Hepatocyte (in vitro differentiated cells): ENCODE data around the gene PROC. TPM values are rescaled to one million over a fixed set of nuclear protein-coding genes. Genes with fewer than 3 reads are reported as not detected.
"Not testable (repeated sequence)": the region's sequence is repeated elsewhere in the genome, so short reads cannot be mapped to it uniquely, and the experiment has no call there.

ENCODE experiments used
- DNase-seq: peaks from one replicate; pipeline ENCODE4 v3.0.0-alpha.2; 2016; ENCODE audit warnings: low spot score
- H2AFZ ChIP-seq: fragments of 200-600 bp; sonication (generic); 2 replicates; pipeline ENCODE4 v1.6.0; 2016; ENCODE audit warnings: antibody characterized with exemption, mild to moderate bottlenecking
- H3K27ac ChIP-seq: fragments of 200-600 bp; sonication (generic); 2 replicates; pipeline ENCODE4 v1.5.1; 2016; ENCODE audit warnings: mild to moderate bottlenecking
- H3K27me3 ChIP-seq: fragments of 200-600 bp; sonication (generic); 2 replicates; pipeline ENCODE4 v1.6.1; 2016
- H3K36me3 ChIP-seq: fragments of 200-600 bp; sonication (generic); replicated peaks from 2 replicates; pipeline ENCODE4 v1.5.1; 2016; ENCODE audit warnings: low read depth; ENCODE audit not compliant: insufficient read depth
- H3K4me1 ChIP-seq: fragments of 200-600 bp; sonication (generic); 2 replicates; pipeline ENCODE4 v1.5.1; 2016; ENCODE audit warnings: mild to moderate bottlenecking, moderate library complexity; ENCODE audit not compliant: insufficient read depth
- H3K4me2 ChIP-seq: fragments of 200-600 bp; sonication (generic); 2 replicates; pipeline ENCODE4 v1.6.0; 2016
- H3K4me3 ChIP-seq: fragments of 200-600 bp; sonication (generic); 2 replicates; pipeline ENCODE4 v1.5.1; 2016; ENCODE audit warnings: mild to moderate bottlenecking
- H3K79me2 ChIP-seq: fragments of 200-600 bp; sonication (generic); 2 replicates; pipeline ENCODE4 v1.6.0; 2017; ENCODE audit warnings: mild to moderate bottlenecking
- H3K9me2 ChIP-seq: fragments of 200-600 bp; sonication (generic); replicated peaks from 2 replicates; pipeline ENCODE4 v1.6.0; 2017; ENCODE audit warnings: mild to moderate bottlenecking; ENCODE audit not compliant: insufficient read depth
- H3K9me3 ChIP-seq: fragments of 200-600 bp; sonication (generic); 2 replicates; pipeline ENCODE4 v1.5.1; 2016; ENCODE audit warnings: low read depth, mild to moderate bottlenecking
- H4K20me1 ChIP-seq: fragments of 200-600 bp; sonication (generic); 2 replicates; pipeline ENCODE4 v1.6.0; 2016; ENCODE audit warnings: mild to moderate bottlenecking; ENCODE audit not compliant: insufficient read depth, poor library complexity, severe bottlenecking
- EZH2 ChIP-seq: fragments of 200-600 bp; sonication (generic); IDR thresholded peaks from 2 replicates; pipeline ENCODE4 v1.6.1; 2016; ENCODE audit warnings: antibody characterized with exemption, mild to moderate bottlenecking, borderline replicate concordance
- EZH2phosphoT487 ChIP-seq: fragments of 200-600 bp; sonication (generic); IDR thresholded peaks from one replicate; pipeline ENCODE4 v1.6.1; 2018; ENCODE audit warnings: antibody characterized with exemption, mild to moderate bottlenecking, low read depth, moderate library complexity; ENCODE audit not compliant: unreplicated experiment, severe bottlenecking
- WGBS: methylation state at CpG from one replicate; pipeline ENCODE4 v1.1.6; 2016; ENCODE audit warnings: low lambda C conversion rate; ENCODE audit errors: missing lambda C conversion rate; 5-methylcytosine and 5-hydroxymethylcytosine counted together
- polyA plus RNA-seq: library from polyadenylated mRNA; unstranded; fragments of >200 nt; fragmentation: Nextera tagmentation; extraction: Ambion mirVana; gene quantifications from 2 replicates; pipeline ENCODE4 v1.2.1, GENCODE V29; 2016
- total RNA-seq: library from RNA; depleted of rRNA; stranded (reverse); fragments of >200 nt; gene quantifications from 2 replicates; pipeline ENCODE4 v1.2.3, GENCODE V29; 2014
- TF ChIP-seq, protein P1 (sequence below): fragments of 200-600 bp; sonication (generic); IDR thresholded peaks from 2 replicates; pipeline ENCODE4 v1.5.1; 2016; ENCODE audit warnings: antibody characterized with exemption, mild to moderate bottlenecking; ENCODE audit not compliant: poor library complexity

PROC gene
- total and polyA plus RNA-seq, 2 experiments from 2014 or later: 42.6 to 70.2 TPM

DNA sequence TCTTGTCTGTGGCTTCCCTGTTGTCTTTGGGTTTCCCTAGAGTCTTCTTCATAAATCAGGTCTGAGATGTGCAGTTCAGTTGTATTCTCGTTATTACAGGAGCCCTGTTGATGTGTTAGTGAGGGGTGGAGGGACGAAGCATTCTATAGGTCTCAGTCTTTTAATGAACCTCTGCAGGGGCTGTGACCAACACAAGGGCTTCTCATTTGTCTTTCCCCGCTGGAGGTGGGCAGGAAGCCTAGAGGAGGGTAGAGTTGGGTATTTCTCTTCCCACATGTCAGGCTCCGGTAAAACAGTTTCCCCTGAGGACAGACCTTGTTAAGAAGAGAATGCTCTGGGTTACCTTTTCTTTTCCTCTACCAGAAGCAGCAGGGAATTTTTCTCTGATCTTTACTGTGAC, 31.2 kb downstream of the PROC start:
- WGBS: 68% methylated on average over 4 of the region's 4 CpGs
- DNase-seq: no peak
- H4K20me1 ChIP-seq: no peaks in the 10 kb centered on the region

DNA sequence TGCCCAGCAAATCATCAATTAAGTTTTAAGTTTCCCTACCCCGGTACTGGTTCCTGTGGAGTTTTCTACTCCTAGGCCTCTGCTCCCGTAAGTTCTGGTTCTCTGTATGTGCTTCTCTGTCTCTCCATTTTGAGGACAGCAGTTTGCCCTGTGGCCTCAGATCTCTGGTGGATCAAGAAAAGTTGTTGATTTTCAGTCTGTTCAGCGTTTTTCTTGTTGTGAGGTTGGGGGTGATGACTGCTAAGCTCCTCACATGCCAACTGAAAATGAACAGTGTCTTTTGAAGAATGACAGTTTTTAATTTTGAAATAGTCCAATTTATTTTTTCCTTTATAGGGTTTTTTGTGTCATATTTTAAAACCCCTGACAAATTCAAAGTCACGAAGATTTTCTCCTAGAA, 31.7 kb downstream of the PROC start:
- no peaks in the 10 kb centered on the region for H3K79me2 ChIP-seq
- H4K20me1 ChIP-seq: no peaks in the 10 kb centered on the region
- no peaks in the 10 kb centered on the region for H3K9me2 ChIP-seq
- TF ChIP-seq, protein P1, sequence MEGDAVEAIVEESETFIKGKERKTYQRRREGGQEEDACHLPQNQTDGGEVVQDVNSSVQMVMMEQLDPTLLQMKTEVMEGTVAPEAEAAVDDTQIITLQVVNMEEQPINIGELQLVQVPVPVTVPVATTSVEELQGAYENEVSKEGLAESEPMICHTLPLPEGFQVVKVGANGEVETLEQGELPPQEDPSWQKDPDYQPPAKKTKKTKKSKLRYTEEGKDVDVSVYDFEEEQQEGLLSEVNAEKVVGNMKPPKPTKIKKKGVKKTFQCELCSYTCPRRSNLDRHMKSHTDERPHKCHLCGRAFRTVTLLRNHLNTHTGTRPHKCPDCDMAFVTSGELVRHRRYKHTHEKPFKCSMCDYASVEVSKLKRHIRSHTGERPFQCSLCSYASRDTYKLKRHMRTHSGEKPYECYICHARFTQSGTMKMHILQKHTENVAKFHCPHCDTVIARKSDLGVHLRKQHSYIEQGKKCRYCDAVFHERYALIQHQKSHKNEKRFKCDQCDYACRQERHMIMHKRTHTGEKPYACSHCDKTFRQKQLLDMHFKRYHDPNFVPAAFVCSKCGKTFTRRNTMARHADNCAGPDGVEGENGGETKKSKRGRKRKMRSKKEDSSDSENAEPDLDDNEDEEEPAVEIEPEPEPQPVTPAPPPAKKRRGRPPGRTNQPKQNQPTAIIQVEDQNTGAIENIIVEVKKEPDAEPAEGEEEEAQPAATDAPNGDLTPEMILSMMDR: no peak
- TF ChIP-seq EZH2: no peak
- no peak for TF ChIP-seq EZH2phosphoT487
- no peaks in the 10 kb centered on the region for H3K27me3 ChIP-seq
- no peak overlapping the region for H3K4me3 ChIP-seq
- DNase-seq: no peak
- H3K27ac ChIP-seq: no peak overlapping the region
- no peaks in the 10 kb centered on the region for H3K9me3 ChIP-seq
- 86% methylated on average over 4 of the region's 4 CpGs for WGBS
- no peaks in the 10 kb centered on the region for H3K36me3 ChIP-seq
- no peak overlapping the region for H3K4me2 ChIP-seq
- H3K4me1 ChIP-seq: peaks cover 7% of the 10 kb centered on the region
- H2AFZ ChIP-seq: no peak overlapping the region

More for the DNA sequence above, 31.2 kb downstream of the PROC start:
- peaks cover 5% of the 10 kb centered on the region for H3K4me1 ChIP-seq
- no peaks in the 10 kb centered on the region for H3K27me3 ChIP-seq
- no peak for TF ChIP-seq EZH2
- TF ChIP-seq, protein P1: no peak
- TF ChIP-seq EZH2phosphoT487: no peak
- H3K4me3 ChIP-seq: no peak overlapping the region
- no peak overlapping the region for H3K4me2 ChIP-seq
- no peak overlapping the region for H3K27ac ChIP-seq
- H3K9me3 ChIP-seq: no peaks in the 10 kb centered on the region
- no peaks in the 10 kb centered on the region for H3K9me2 ChIP-seq
- no peak overlapping the region for H2AFZ ChIP-seq
- H3K79me2 ChIP-seq: no peaks in the 10 kb centered on the region
- no peaks in the 10 kb centered on the region for H3K36me3 ChIP-seq

DNA sequence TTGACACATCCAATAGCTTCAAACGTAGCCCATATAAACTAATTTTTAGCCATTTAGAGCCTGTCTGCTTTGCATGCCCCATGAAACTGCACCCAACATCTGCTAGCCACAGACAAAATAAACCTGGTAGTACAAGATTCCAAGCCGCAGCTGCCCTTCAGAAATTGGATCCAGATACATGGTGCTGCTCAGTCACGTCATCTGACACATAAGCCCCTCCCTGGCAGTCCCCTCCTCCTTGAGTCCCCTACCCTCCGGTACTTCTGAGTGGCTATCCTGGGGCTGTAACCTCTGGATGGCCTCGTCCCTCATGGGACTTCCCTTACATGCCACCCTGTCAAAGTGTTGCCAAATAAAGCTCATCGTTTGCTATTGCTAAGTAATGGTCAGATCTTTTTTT, 33.8 kb downstream of the PROC start:
- Histone ChIP-seq H3K27me3 (no peaks in the 10 kb centered on the region), H4K20me1 (no peaks in the 10 kb centered on the region), H3K9me3 (no peaks in the 10 kb centered on the region), H3K9me2 (no peaks in the 10 kb centered on the region), H3K79me2 (no peaks in the 10 kb centered on the region), H3K4me3 (no peak overlapping the region), H3K36me3 (no peaks in the 10 kb centered on the region), H3K4me2 (no peak overlapping the region), H3K27ac (no peak overlapping the region), H2AFZ (no peak overlapping the region), H3K4me1 (peaks cover 13% of the 10 kb centered on the region)
- DNase-seq: no peak
- TF ChIP-seq EZH2 (no peak), EZH2phosphoT487 (no peak)
- 74% methylated on average over 6 of the region's 6 CpGs for WGBS

DNA sequence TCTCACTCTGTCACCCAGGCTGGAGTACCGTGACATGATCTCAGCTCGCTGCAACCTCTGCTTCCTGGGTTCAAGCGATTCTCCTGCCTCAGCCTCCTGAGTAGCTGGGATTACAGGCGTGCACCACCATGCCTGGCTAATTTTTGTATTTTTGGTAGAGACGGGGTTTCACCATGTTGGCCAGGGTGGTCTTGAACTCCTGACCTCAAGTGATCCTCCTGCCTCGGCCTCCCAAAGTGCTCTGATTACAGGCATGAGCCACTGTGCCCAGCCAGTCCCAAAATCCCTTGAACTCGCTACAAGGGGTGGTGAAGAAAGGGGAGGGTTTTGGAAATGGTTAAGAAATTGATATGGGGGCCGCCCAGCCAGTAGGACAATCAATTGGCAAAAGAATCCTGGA, 34.2 kb downstream of the PROC start:
- not testable (repeated sequence) for DNase-seq, H3K27me3 ChIP-seq, H3K27ac ChIP-seq, H3K9me3 ChIP-seq, H3K4me2 ChIP-seq, H3K9me2 ChIP-seq, H3K79me2 ChIP-seq, H4K20me1 ChIP-seq, H3K36me3 ChIP-seq, H3K4me3 ChIP-seq, H2AFZ ChIP-seq
- H3K4me1 ChIP-seq: peaks cover 13% of the 10 kb centered on the region
- 96% methylated on average over 8 of the region's 8 CpGs for WGBS

DNA sequence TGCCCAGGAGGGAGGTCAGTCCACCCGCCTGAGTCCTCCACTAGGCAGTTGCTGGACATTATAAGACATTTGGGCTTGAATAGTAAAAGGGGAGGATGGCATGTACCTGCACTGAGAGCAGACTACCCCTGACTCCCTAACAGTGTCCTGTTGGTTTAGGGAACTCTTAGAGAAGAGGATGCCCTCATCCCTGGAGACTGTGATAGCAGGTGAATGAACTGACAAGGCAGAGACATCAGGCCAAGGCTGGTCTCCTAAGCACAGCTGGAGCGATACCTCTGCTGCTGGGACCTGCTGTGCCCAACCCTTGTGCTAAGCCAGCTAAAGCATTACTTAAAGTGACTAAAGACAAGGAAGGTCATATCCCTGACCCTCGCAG, 34.8 kb downstream of the PROC start:
- Histone ChIP-seq H3K27ac (no peak overlapping the region), H3K79me2 (no peaks in the 10 kb centered on the region), H2AFZ (no peak overlapping the region), H3K4me3 (no peak overlapping the region), H3K9me2 (no peaks in the 10 kb centered on the region), H4K20me1 (no peaks in the 10 kb centered on the region), H3K27me3 (no peaks in the 10 kb centered on the region), H3K4me1 (peaks cover 13% of the 10 kb centered on the region), H3K36me3 (no peaks in the 10 kb centered on the region), H3K9me3 (no peaks in the 10 kb centered on the region), H3K4me2 (no peak overlapping the region)
- DNase-seq: no peak
- WGBS: 98% methylated on average over 3 of the region's 3 CpGs
- no peak for TF ChIP-seq EZH2
- no peak for TF ChIP-seq EZH2phosphoT487
